ENCODE measurements around the gene ABCD3. TPM values are rescaled to one million over a fixed set of nuclear protein-coding genes. Genes with fewer than 3 reads are reported as not detected.

Gene ABCD3
- total and polyA plus RNA-seq, 2 of the 13 experiments (the other 11 are each of a cell fraction or from before 2014, with no cell fraction given), result 27.5 to 166 TPM

DNA sequence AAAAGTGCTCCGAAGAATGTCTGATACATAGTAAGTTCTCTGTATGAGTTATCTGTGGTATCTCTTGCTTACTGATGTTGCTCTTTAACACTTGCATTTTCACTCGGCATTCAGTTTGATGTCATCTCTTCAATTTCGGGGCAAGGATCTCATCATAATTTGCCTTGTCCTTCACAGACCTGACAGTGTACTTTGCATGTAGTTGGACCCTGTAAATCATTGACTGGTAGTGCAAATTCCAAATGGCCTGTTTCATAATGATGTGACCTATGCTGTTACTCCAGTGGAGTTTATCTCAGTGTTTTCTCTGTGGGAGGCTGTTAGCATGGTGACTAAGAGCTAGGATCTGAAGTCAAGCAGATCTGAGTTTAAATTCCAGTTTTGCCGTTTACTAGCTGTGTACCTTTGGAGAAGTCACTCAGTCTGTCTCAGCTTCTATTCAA is 34.2 kb upstream of the ABCD3 start (continued):
- TF ChIP-seq, protein P1, sequence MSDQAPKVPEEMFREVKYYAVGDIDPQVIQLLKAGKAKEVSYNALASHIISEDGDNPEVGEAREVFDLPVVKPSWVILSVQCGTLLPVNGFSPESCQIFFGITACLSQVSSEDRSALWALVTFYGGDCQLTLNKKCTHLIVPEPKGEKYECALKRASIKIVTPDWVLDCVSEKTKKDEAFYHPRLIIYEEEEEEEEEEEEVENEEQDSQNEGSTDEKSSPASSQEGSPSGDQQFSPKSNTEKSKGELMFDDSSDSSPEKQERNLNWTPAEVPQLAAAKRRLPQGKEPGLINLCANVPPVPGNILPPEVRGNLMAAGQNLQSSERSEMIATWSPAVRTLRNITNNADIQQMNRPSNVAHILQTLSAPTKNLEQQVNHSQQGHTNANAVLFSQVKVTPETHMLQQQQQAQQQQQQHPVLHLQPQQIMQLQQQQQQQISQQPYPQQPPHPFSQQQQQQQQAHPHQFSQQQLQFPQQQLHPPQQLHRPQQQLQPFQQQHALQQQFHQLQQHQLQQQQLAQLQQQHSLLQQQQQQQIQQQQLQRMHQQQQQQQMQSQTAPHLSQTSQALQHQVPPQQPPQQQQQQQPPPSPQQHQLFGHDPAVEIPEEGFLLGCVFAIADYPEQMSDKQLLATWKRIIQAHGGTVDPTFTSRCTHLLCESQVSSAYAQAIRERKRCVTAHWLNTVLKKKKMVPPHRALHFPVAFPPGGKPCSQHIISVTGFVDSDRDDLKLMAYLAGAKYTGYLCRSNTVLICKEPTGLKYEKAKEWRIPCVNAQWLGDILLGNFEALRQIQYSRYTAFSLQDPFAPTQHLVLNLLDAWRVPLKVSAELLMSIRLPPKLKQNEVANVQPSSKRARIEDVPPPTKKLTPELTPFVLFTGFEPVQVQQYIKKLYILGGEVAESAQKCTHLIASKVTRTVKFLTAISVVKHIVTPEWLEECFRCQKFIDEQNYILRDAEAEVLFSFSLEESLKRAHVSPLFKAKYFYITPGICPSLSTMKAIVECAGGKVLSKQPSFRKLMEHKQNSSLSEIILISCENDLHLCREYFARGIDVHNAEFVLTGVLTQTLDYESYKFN (CRISPR knock-in tag; conservative IDR thresholded peaks at IDR 0.05), result peak; percentile 99
- no peak for TF ChIP-seq KLF12 (CRISPR knock-in tag; IDR thresholded peaks at IDR 0.05; ENCODE audit: borderline replicate concordance)
- no peak for TF ChIP-seq ZNF773 (CRISPR knock-in tag; IDR thresholded peaks at IDR 0.05; ENCODE audit: borderline replicate concordance)
- no peak for TF ChIP-seq ZNF121 (CRISPR knock-in tag; IDR thresholded peaks at IDR 0.05)
- no peak for TF ChIP-seq DNMT1 (CRISPR knock-in tag; IDR thresholded peaks at IDR 0.05)
- TF ChIP-seq ZNF674 (CRISPR knock-in tag; IDR thresholded peaks at IDR 0.05; ENCODE audit: low read depth), result no peak
- TF ChIP-seq, protein P2, sequence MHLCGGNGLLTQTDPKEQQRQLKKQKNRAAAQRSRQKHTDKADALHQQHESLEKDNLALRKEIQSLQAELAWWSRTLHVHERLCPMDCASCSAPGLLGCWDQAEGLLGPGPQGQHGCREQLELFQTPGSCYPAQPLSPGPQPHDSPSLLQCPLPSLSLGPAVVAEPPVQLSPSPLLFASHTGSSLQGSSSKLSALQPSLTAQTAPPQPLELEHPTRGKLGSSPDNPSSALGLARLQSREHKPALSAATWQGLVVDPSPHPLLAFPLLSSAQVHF (CRISPR knock-in tag; IDR thresholded peaks at IDR 0.05), result no peak
- 0 out of 2 replicates have a peak, but pooled peaks have one; percentile 13 for TF ChIP-seq RORA (CRISPR knock-in tag; IDR thresholded peaks at IDR 0.05)
- TF ChIP-seq, protein P3, sequence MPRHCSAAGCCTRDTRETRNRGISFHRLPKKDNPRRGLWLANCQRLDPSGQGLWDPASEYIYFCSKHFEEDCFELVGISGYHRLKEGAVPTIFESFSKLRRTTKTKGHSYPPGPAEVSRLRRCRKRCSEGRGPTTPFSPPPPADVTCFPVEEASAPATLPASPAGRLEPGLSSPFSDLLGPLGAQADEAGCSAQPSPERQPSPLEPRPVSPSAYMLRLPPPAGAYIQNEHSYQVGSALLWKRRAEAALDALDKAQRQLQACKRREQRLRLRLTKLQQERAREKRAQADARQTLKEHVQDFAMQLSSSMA (CRISPR knock-in tag; IDR thresholded peaks at IDR 0.05), result no peak
- TF ChIP-seq ZNF713 (CRISPR knock-in tag; IDR thresholded peaks at IDR 0.05), result no peak
- TF ChIP-seq ZNF607 (CRISPR knock-in tag; IDR thresholded peaks at IDR 0.05; ENCODE audit: borderline replicate concordance), result no peak
- no peak for TF ChIP-seq BORCS8-MEF2B (CRISPR knock-in tag; IDR thresholded peaks at IDR 0.05)
- TF ChIP-seq YEATS4 (CRISPR knock-in tag; IDR thresholded peaks at IDR 0.05; ENCODE audit: borderline replicate concordance), result no peak
- TF ChIP-seq ZNF446 (CRISPR knock-in tag; IDR thresholded peaks at IDR 0.05), result no peak
- peak; percentile 80 for TF ChIP-seq ATF3 (CRISPR knock-in tag; IDR thresholded peaks at IDR 0.05)
- TF ChIP-seq FOSL2 (CRISPR knock-in tag; IDR thresholded peaks at IDR 0.05), result peak; percentile 92
- peak; percentile 92 for TF ChIP-seq CREB1 (IDR thresholded peaks at IDR 0.05)
- peak; percentile 93 for TF ChIP-seq CREB1 (CRISPR knock-in tag; IDR thresholded peaks at IDR 0.05)
- TF ChIP-seq KMT2B (CRISPR knock-in tag; IDR thresholded peaks at IDR 0.05), result peak; percentile 54
- TF ChIP-seq, protein P4, sequence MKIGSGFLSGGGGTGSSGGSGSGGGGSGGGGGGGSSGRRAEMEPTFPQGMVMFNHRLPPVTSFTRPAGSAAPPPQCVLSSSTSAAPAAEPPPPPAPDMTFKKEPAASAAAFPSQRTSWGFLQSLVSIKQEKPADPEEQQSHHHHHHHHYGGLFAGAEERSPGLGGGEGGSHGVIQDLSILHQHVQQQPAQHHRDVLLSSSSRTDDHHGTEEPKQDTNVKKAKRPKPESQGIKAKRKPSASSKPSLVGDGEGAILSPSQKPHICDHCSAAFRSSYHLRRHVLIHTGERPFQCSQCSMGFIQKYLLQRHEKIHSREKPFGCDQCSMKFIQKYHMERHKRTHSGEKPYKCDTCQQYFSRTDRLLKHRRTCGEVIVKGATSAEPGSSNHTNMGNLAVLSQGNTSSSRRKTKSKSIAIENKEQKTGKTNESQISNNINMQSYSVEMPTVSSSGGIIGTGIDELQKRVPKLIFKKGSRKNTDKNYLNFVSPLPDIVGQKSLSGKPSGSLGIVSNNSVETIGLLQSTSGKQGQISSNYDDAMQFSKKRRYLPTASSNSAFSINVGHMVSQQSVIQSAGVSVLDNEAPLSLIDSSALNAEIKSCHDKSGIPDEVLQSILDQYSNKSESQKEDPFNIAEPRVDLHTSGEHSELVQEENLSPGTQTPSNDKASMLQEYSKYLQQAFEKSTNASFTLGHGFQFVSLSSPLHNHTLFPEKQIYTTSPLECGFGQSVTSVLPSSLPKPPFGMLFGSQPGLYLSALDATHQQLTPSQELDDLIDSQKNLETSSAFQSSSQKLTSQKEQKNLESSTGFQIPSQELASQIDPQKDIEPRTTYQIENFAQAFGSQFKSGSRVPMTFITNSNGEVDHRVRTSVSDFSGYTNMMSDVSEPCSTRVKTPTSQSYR (CRISPR knock-in tag; IDR thresholded peaks at IDR 0.05; ENCODE audit: borderline replicate concordance), result no peak
- TF ChIP-seq ATF6 (CRISPR knock-in tag; conservative IDR thresholded peaks at IDR 0.05), result no peak

Measured in HepG2 (cell line).